C4-2B (cell line): ENCODE measurements around the gene SCYL2.

ENCODE experiments used
- H3K27ac ChIP-seq: fragments of 450-650 bp; 2 replicates; pipeline ENCODE4 v1.5.1; 2017
- ZFX ChIP-seq: fragments of 450-650 bp; IDR thresholded peaks from 2 replicates; pipeline ENCODE4 v1.6.1; 2017
- TF ChIP-seq, protein P1 (sequence below): fragments of 450-650 bp; conservative IDR thresholded peaks from 2 replicates; pipeline ENCODE4 v1.5.1; 2017; ENCODE audit warnings: mild to moderate bottlenecking

Gene SCYL2

GRCh38 chr12:100265732-100266584 is 1.0 kb upstream of the SCYL2 start:
- TF ChIP-seq ZFX, result no peak
- TF ChIP-seq, protein P1, sequence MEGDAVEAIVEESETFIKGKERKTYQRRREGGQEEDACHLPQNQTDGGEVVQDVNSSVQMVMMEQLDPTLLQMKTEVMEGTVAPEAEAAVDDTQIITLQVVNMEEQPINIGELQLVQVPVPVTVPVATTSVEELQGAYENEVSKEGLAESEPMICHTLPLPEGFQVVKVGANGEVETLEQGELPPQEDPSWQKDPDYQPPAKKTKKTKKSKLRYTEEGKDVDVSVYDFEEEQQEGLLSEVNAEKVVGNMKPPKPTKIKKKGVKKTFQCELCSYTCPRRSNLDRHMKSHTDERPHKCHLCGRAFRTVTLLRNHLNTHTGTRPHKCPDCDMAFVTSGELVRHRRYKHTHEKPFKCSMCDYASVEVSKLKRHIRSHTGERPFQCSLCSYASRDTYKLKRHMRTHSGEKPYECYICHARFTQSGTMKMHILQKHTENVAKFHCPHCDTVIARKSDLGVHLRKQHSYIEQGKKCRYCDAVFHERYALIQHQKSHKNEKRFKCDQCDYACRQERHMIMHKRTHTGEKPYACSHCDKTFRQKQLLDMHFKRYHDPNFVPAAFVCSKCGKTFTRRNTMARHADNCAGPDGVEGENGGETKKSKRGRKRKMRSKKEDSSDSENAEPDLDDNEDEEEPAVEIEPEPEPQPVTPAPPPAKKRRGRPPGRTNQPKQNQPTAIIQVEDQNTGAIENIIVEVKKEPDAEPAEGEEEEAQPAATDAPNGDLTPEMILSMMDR, result no peak
- H3K27ac ChIP-seq, result peak overlapping the region; percentile 98

DNA sequence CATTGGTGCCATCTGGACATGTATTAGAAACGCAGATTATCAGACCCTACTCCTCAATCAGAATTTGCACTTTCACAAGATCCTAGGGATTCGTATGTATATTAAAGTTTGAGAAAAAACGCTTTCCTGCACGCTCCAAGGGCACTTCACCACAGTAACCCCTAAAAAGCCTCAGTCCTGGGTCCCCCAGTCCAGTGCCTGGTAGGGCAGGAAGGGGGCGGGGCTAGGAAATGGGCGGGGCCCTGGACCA is 467 bp upstream of the SCYL2 start:
- no peak for TF ChIP-seq ZFX
- TF ChIP-seq, protein P1, result no peak
- peak overlapping the region; percentile 98 for H3K27ac ChIP-seq

GRCh38 chr12:100267603-100268281 is 765 bp downstream of the SCYL2 start:
- peak overlapping the region; percentile 98 for H3K27ac ChIP-seq
- TF ChIP-seq ZFX, result peak; percentile 47
- TF ChIP-seq, protein P1, result no peak

GRCh38 chr12:100268835-100269564 is 2.0 kb downstream of the SCYL2 start:
- H3K27ac ChIP-seq, result no peak overlapping the region
- TF ChIP-seq, protein P1, result no peak
- no peak for TF ChIP-seq ZFX

DNA sequence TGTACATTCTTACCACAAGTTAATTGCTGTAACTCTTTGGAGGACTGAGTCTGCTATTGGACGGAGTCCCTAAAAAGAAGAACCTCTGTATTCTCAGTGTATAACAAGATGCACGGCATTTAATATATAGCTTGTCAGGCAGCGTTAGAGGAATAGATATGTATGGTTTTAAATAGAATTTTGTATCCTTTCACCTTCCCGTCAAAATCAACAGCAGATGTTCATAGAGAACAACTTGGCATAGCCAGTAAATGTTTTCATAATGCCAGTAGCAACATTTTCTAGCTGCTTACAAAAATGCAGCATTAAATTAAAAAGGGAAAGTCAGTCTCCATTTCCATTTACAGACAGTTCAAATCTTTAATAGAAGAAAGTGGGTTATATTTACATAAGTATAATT is 6.8 kb downstream of the SCYL2 start:
- TF ChIP-seq, protein P1, result no peak
- TF ChIP-seq ZFX, result no peak
- no peak overlapping the region for H3K27ac ChIP-seq

DNA sequence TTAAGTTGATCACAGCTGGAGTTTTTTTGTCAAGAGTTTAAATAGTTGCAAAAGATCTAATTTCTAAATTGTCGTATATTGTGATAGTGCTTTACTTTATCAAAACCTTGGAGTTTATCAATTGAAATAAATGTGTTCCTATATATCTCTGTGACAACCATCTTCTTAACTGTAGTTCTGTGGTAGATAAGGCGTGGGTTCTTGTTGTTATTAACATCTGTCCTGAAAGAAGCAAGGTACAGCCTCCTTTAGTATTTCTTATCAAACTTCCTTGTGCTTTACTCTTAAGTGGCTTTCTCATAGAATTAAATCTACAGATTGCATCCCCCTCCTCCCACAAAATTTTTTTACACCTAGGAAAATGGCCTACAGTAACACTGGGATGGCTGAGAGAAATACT is 7.3 kb downstream of the SCYL2 start:
- TF ChIP-seq, protein P1, result no peak
- no peak for TF ChIP-seq ZFX

GRCh38 chr12:100279159-100279558 is 12.2 kb downstream of the SCYL2 start:
- TF ChIP-seq, protein P1, result no peak
- TF ChIP-seq ZFX, result no peak
- no peak overlapping the region for H3K27ac ChIP-seq

More for the DNA sequence above, 7.3 kb downstream of the SCYL2 start:
- no peak overlapping the region for H3K27ac ChIP-seq
